H9 (cell line): Measurements from ENCODE around the gene VASP. TPM values are rescaled to one million over a fixed set of nuclear protein-coding genes. Genes with fewer than 3 reads are reported as not detected.

Experiments
- DNase-seq: peaks from one replicate; pipeline ENCODE4 v3.0.0-alpha.2; 2017
- H2AFZ ChIP-seq: one replicate; pipeline ENCODE4 v1.6.1; 2013; ENCODE audit warnings: mild to moderate bottlenecking, low read length, control low read depth, moderate library complexity
- H2AK5ac ChIP-seq: 2 replicates; pipeline ENCODE4 v1.6.1; 2013; ENCODE audit warnings: low read length, control low read depth, mixed read lengths; ENCODE audit not compliant: insufficient read length
- H2BK120ac ChIP-seq: one replicate; pipeline ENCODE4 v1.6.1; 2013; ENCODE audit warnings: low read depth, mild to moderate bottlenecking, low read length, control low read depth, inconsistent platforms; ENCODE audit not compliant: poor library complexity, severe bottlenecking
- H2BK12ac ChIP-seq: 2 replicates; pipeline ENCODE4 v1.6.1; 2013; ENCODE audit warnings: low read length, control low read depth, mixed read lengths, low read depth; ENCODE audit not compliant: insufficient read length
- H2BK15ac ChIP-seq: 2 replicates; pipeline ENCODE4 v1.6.1; 2013; ENCODE audit warnings: low read depth, low read length, control low read depth
- H2BK20ac ChIP-seq: one replicate; pipeline ENCODE4 v1.6.1; 2013; ENCODE audit warnings: low read depth, mild to moderate bottlenecking, low read length, control low read depth, inconsistent platforms; ENCODE audit not compliant: poor library complexity, severe bottlenecking
- H2BK5ac ChIP-seq: 2 replicates; pipeline ENCODE4 v1.6.1; 2013; ENCODE audit warnings: low read length, control low read depth, mixed read lengths; ENCODE audit not compliant: insufficient read length
- H3K14ac ChIP-seq: 2 replicates; pipeline ENCODE4 v1.6.1; 2013; ENCODE audit warnings: low read length, control low read depth; ENCODE audit not compliant: insufficient read depth
- H3K18ac ChIP-seq: 2 replicates; pipeline ENCODE4 v1.6.1; 2013; ENCODE audit warnings: low read depth, mild to moderate bottlenecking, mixed read lengths, low read length, control low read depth; ENCODE audit not compliant: insufficient read length
- H3K23ac ChIP-seq: 2 replicates; pipeline ENCODE4 v1.6.1; 2013; ENCODE audit warnings: low read length, control low read depth, mixed read lengths, low read depth; ENCODE audit not compliant: insufficient read length
- H3K23me2 ChIP-seq: 2 replicates; pipeline ENCODE4 v1.6.1; 2013; ENCODE audit warnings: low read depth, mild to moderate bottlenecking, mixed read lengths, low read length, control low read depth; ENCODE audit not compliant: insufficient read length, poor library complexity, severe bottlenecking
- H3K27ac ChIP-seq: 2 replicates; pipeline ENCODE4 v1.5.1; 2013; ENCODE audit warnings: low read length, control low read depth, mixed read lengths, low read depth; ENCODE audit not compliant: insufficient read length
- H3K27me3 ChIP-seq: 2 replicates; pipeline ENCODE4 v1.6.1; 2013; ENCODE audit warnings: low read length, control low read depth, inconsistent platforms; ENCODE audit not compliant: insufficient read depth
- H3K4ac ChIP-seq: 2 replicates; pipeline ENCODE4 v1.6.1; 2013; ENCODE audit warnings: low read depth, mild to moderate bottlenecking, control low read depth, inconsistent platforms, low read length, moderate library complexity
- H3K4me1 ChIP-seq: 2 replicates; pipeline ENCODE4 v1.6.1; 2013; ENCODE audit warnings: low read length, control low read depth, inconsistent platforms; ENCODE audit not compliant: insufficient read depth
- H3K4me2 ChIP-seq: 2 replicates; pipeline ENCODE4 v1.6.1; 2013; ENCODE audit warnings: low read length, control low read depth, mixed read lengths; ENCODE audit not compliant: insufficient read length, insufficient read depth
- H3K56ac ChIP-seq: 2 replicates; pipeline ENCODE4 v1.6.1; 2013; ENCODE audit warnings: low read depth, mild to moderate bottlenecking, mixed read lengths, low read length, control low read depth; ENCODE audit not compliant: insufficient read length
- H3K79me1 ChIP-seq: 2 replicates; pipeline ENCODE4 v1.6.1; 2013; ENCODE audit warnings: low read depth, mild to moderate bottlenecking, moderate library complexity, low read length, control low read depth, inconsistent platforms; ENCODE audit not compliant: insufficient read depth, poor library complexity, severe bottlenecking
- H3K79me2 ChIP-seq: 2 replicates; pipeline ENCODE4 v1.6.1; 2013; ENCODE audit warnings: low read length, control low read depth, inconsistent platforms; ENCODE audit not compliant: insufficient read depth
- H3K9ac ChIP-seq: 2 replicates; pipeline ENCODE4 v1.6.1; 2013; ENCODE audit warnings: low read length, control low read depth, mixed read lengths; ENCODE audit not compliant: insufficient read length; ENCODE audit errors: extremely low read depth
- H3K9me3 ChIP-seq: one replicate; pipeline ENCODE4 v1.6.1; 2013; ENCODE audit warnings: low read depth, low read length, inconsistent platforms; ENCODE audit not compliant: control insufficient read depth
- H3T11ph ChIP-seq: one replicate; pipeline ENCODE4 v1.6.1; 2013; ENCODE audit warnings: mild to moderate bottlenecking, low read length, control low read depth, inconsistent platforms
- H4K20me1 ChIP-seq: one replicate; pipeline ENCODE4 v1.6.1; 2013; ENCODE audit not compliant: control insufficient read depth, insufficient read length, insufficient read depth
- H4K5ac ChIP-seq: 2 replicates; pipeline ENCODE4 v1.6.1; 2013; ENCODE audit warnings: low read depth, mild to moderate bottlenecking, mixed read lengths, low read length, control low read depth; ENCODE audit not compliant: insufficient read length
- H4K8ac ChIP-seq: replicated peaks from 2 replicates; pipeline ENCODE4 v1.6.1; 2013; ENCODE audit warnings: low read length, control low read depth, mixed read lengths, low read depth; ENCODE audit not compliant: insufficient read length
- H4K91ac ChIP-seq: 2 replicates; pipeline ENCODE4 v1.6.1; 2013; ENCODE audit warnings: low read depth, mild to moderate bottlenecking, moderate library complexity, mixed read lengths, low read length, control low read depth; ENCODE audit not compliant: insufficient read length
- H3K27ac Mint-ChIP-seq, 3 experiments: 2 replicates in 2 of 3; 3 replicates in 1 of 3; pipeline ENCODE4 v1.8.0; 2020 to 2021; ENCODE audit warnings: mixed read lengths in 3 of 3, mild to moderate bottlenecking in 1 of 3, moderate library complexity in 1 of 3
- H3K27me3 Mint-ChIP-seq: 2 replicates; pipeline ENCODE4 v1.8.0; 2021; ENCODE audit warnings: low read depth, mild to moderate bottlenecking, moderate library complexity, mixed read lengths
- H3K36me3 Mint-ChIP-seq, 3 experiments: 2 replicates in 2 of 3; 3 replicates in 1 of 3; pipeline ENCODE4 v1.8.0; 2020 to 2021; ENCODE audit warnings: low read depth in 3 of 3, mixed read lengths in 3 of 3; ENCODE audit not compliant: insufficient read depth in 1 of 3
- H3K4me1 Mint-ChIP-seq, 2 experiments: 2 replicates each; pipeline ENCODE4 v1.8.0; 2020; ENCODE audit warnings: mixed read lengths in 2 of 2
- H3K4me3 Mint-ChIP-seq, 2 experiments: 2 replicates in 1 of 2; 3 replicates in 1 of 2; pipeline ENCODE4 v1.8.0; 2020 to 2021; ENCODE audit warnings: mild to moderate bottlenecking in 2 of 2, mixed read lengths in 2 of 2, moderate library complexity in 1 of 2
- H3K9me3 Mint-ChIP-seq, 2 experiments: 2 replicates in 1 of 2; 3 replicates in 1 of 2; pipeline ENCODE4 v1.8.0; 2020; ENCODE audit warnings: mild to moderate bottlenecking in 2 of 2, mixed read lengths in 2 of 2, moderate library complexity in 1 of 2
- whole genome bisulfite sequencing: extraction: QIAGEN DNeasy Blood & Tissue Kit; methylation state at CpG from one replicate; pipeline ENCODE4 v1.1.7; 2013; ENCODE audit warnings: missing lambda C conversion rate, low lambda C conversion rate, mixed read lengths; ENCODE audit not compliant: insufficient read length; ENCODE audit errors: extremely low coverage; 5-methylcytosine and 5-hydroxymethylcytosine counted together
- total RNA-seq: library from RNA; stranded (reverse); gene quantifications from 2 replicates; pipeline ENCODE4 v1.2.1, GENCODE V29; 2021
- TF ChIP-seq, protein P1 (sequence below): fragments of 200-600 bp; sonication (generic); conservative IDR thresholded peaks from 3 replicates; pipeline ENCODE4 v1.8.0; 2021; ENCODE audit warnings: antibody characterized with exemption, mild to moderate bottlenecking

Gene VASP
- total RNA-seq, 1 experiment from 2014 or later, result 157 TPM

DNA sequence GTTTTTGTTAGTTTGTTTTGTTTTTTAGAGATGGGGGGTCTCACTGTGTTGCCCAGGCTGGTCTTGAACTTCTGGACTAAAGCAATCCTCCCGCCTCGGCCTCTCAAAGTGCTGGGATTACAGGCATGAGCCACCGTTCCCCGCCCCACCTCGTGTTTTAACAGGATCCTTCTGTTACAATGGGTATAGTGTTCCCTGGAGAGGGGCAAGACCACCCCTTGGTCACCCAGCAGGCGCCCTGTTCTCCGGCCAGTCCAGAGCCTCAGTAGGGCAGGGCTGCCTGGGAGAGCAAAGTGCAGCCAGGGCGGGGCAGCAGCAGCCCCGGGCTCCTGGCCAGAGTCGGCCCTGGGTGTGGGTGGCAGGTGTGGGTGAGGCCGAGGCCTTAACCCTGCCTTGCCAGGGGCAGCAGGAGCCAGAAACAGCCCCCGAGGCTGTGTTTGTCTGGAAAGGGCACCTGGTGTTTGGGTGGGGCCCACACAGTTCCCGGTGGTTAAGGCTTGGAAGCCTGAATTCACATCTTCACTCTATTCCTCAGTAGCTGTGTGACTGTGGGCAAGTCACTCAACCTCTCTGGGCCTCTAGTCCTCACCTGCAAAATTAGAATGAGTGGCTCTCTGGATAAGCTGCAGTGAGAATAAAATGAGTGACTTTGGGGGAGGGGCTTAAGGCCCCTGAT, 7.2 kb downstream of the VASP start:
- TF ChIP-seq, protein P1, sequence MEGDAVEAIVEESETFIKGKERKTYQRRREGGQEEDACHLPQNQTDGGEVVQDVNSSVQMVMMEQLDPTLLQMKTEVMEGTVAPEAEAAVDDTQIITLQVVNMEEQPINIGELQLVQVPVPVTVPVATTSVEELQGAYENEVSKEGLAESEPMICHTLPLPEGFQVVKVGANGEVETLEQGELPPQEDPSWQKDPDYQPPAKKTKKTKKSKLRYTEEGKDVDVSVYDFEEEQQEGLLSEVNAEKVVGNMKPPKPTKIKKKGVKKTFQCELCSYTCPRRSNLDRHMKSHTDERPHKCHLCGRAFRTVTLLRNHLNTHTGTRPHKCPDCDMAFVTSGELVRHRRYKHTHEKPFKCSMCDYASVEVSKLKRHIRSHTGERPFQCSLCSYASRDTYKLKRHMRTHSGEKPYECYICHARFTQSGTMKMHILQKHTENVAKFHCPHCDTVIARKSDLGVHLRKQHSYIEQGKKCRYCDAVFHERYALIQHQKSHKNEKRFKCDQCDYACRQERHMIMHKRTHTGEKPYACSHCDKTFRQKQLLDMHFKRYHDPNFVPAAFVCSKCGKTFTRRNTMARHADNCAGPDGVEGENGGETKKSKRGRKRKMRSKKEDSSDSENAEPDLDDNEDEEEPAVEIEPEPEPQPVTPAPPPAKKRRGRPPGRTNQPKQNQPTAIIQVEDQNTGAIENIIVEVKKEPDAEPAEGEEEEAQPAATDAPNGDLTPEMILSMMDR, result no peak
- H3K23me2 ChIP-seq, result peaks cover 3% of the 10 kb centered on the region
- H3K4me1 Mint-ChIP-seq, result peaks cover 9 to 13% of the 10 kb centered on the region in 2 experiments
- H3K27me3 ChIP-seq, result no peaks in the 10 kb centered on the region
- H2BK120ac ChIP-seq, result no peak overlapping the region
- no peaks in the 10 kb centered on the region for H3K9me3 ChIP-seq
- no peak overlapping the region for H4K91ac ChIP-seq
- WGBS, result no CpG with 5 or more reads among the region's 13 CpGs
- peaks cover 22% of the 10 kb centered on the region for H3K79me1 ChIP-seq
- H3K27me3 Mint-ChIP-seq, result no peaks in the 10 kb centered on the region; the same call in 1 of the 2 replicates
- no peak overlapping the region for H2BK15ac ChIP-seq
- H3T11ph ChIP-seq, result no peak overlapping the region
- no peak overlapping the region for H3K56ac ChIP-seq
- no peaks in the 10 kb centered on the region for H4K20me1 ChIP-seq
- H3K9ac ChIP-seq, result no peak overlapping the region
- peaks cover 19 to 46% (median 29%) of the 10 kb centered on the region in 3 experiments for H3K36me3 Mint-ChIP-seq
- no peak overlapping the region; a peak in 2 of 7 replicates for H3K27ac Mint-ChIP-seq
- H3K27ac ChIP-seq, result no peak overlapping the region
- H3K79me2 ChIP-seq, result peaks cover 38% of the 10 kb centered on the region; the same call in 1 of the 2 replicates
- no peak overlapping the region for H4K8ac ChIP-seq
- no peaks in the 10 kb centered on the region; the same call in 1 of the 2 replicates for H3K4me1 ChIP-seq
- no peak overlapping the region for H3K4ac ChIP-seq
- no peak overlapping the region for H3K18ac ChIP-seq
- H2AK5ac ChIP-seq, result no peak overlapping the region
- no peak overlapping the region for H3K4me2 ChIP-seq
- H2AFZ ChIP-seq, result no peak overlapping the region
- H2BK20ac ChIP-seq, result no peak overlapping the region
- H3K4me3 Mint-ChIP-seq, result no peak overlapping the region
- no peaks in the 10 kb centered on the region for H3K9me3 Mint-ChIP-seq
- no peak overlapping the region for H2BK5ac ChIP-seq
- no peak overlapping the region for H3K23ac ChIP-seq
- no peak overlapping the region for H4K5ac ChIP-seq
- no peak overlapping the region; the same call in 1 of the 2 replicates for H3K14ac ChIP-seq
- no peak overlapping the region for H2BK12ac ChIP-seq
- DNase-seq, result no peak
